ENCODE data around the gene RGS9. TPM values are rescaled to one million over a fixed set of nuclear protein-coding genes. Genes with fewer than 3 reads are reported as not detected.

The RGS9 gene
- total and polyA plus RNA-seq, 2 of the 13 experiments (the other 11 are each of a cell fraction or from before 2014, with no cell fraction given): 0.44 to 0.74 TPM

DNA sequence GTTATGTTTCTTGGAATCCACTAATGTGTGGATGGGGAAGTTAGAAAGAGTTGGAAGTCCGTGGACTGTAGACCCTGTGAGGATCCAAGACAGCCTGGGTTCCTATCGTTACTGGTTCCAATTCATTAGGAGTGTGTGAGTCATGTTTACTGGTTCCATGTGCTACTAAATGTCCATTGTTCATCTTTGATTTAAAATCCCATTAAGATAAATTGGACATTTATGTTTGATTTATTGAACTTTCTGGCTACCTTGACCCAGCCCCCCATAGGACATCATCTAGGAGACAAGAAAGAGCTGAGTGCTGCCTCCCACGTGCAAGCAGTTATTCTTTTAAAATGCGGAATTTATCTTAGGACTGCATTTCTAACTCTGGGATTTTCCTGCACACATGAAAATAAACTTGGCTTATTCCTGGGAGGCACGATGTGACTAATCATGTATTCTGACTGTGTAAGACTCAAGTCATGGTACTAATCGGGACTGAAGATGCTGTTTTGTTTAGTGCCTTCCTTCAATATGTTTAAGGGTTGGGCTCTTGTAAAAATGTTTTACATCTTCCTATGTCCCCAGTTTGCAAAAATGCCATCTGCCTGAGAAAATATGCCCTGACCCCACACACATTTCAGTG, 53.4 kb downstream of the RGS9 start (continued):
- no peak for TF ChIP-seq RCOR2 (CRISPR knock-in tag; IDR thresholded peaks at IDR 0.05)
- no peak for TF ChIP-seq ZNF101 (CRISPR knock-in tag; IDR thresholded peaks at IDR 0.05; ENCODE audit: borderline replicate concordance, low read depth)
- no peak for TF ChIP-seq ZSCAN12 (CRISPR knock-in tag; IDR thresholded peaks at IDR 0.05)
- TF ChIP-seq ZSCAN31 (CRISPR knock-in tag; IDR thresholded peaks at IDR 0.05; ENCODE audit: low read depth): no peak
- TF ChIP-seq, protein P1, sequence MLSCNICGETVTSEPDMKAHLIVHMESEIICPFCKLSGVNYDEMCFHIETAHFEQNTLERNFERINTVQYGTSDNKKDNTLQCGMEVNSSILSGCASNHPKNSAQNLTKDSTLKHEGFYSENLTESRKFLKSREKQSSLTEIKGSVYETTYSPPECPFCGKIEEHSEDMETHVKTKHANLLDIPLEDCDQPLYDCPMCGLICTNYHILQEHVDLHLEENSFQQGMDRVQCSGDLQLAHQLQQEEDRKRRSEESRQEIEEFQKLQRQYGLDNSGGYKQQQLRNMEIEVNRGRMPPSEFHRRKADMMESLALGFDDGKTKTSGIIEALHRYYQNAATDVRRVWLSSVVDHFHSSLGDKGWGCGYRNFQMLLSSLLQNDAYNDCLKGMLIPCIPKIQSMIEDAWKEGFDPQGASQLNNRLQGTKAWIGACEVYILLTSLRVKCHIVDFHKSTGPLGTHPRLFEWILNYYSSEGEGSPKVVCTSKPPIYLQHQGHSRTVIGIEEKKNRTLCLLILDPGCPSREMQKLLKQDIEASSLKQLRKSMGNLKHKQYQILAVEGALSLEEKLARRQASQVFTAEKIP (CRISPR knock-in tag; IDR thresholded peaks at IDR 0.05; ENCODE audit: borderline replicate concordance): no peak
- TF ChIP-seq KDM2A (CRISPR knock-in tag; IDR thresholded peaks at IDR 0.05; ENCODE audit: borderline replicate concordance, low read depth): no peak
- no peak for TF ChIP-seq MYNN (CRISPR knock-in tag; IDR thresholded peaks at IDR 0.05; ENCODE audit: low read depth)

DNA sequence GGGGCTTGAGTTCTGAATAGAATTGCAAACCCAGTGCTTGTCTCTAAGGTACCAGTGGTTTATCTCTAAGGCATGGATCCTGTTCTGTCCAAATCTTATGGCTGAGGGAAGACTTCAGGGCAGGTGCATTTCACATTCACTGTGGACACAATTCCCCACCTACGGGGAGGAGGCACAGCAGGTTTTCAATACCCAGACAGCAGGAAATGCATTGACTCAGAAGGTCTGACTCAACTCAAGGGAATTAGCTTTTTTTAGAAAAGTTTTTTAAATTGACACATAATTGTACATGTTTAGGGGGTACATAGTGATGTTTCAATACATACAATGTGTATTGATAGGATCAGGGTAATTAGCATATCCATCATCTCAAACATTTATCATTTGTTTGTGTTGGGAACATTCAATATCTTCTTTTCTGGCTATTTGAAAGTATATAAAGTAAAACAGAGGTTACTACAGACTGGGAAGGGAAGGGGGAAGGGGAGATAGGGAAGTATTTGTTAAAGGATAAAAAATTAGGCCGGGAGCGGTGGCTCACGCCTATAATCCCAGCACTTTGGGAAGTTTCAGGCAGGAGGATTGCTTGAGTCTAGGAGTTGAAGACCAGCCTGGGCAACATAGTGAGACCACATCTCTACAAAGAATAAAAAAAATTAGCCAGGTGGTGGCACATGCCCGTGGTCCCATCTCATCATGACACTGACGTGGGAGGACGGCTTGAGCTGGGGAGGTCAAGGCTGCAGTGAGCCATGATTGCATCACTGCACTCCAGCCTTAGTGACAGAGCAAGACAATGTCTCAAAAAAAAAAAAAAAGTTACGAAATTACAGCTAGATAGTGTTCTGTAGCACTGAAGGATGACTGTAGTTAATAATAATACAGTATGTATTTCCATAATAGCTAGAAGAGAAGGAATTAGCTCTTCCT, 54.9 kb downstream of the RGS9 start:
- no peak overlapping the region for H2AFZ ChIP-seq (ENCODE audit: low read length)
- CTCF ChIA-PET (ENCODE audit: low intra/inter-chr PET ratio, low total read pairs): no interaction called here
- in situ Hi-C loops (cut with HindIII; ENCODE audit: extremely low pct_ligation_motif_present, low pct_unique_long_range_greater_than_20kb): no loop called here
- BruUV-seq (replicated peaks): no TSS peak
- H3K9me3 ChIP-seq (ENCODE audit: low read length): no peaks in the 10 kb centered on the region
- no peaks in the 10 kb centered on the region for H3K79me2 ChIP-seq (ENCODE audit: insufficient read depth, low read length)
- H3K4me2 ChIP-seq (ENCODE audit: low read depth, low read length): no peak overlapping the region
- H3K4me3 ChIP-seq (replicated peaks in 1 of 3; ENCODE audit: insufficient read depth in 1 of 3, low read depth in 2 of 3, low read length in 3 of 3): no peak overlapping the region
- no peak overlapping the region for H3K27ac ChIP-seq (ENCODE audit: extremely low read length, insufficient read depth, low read length)
- 21% methylated on average over 8 of the region's 8 CpGs for WGBS (ENCODE audit: low lambda C conversion rate)
- no peak overlapping the region for H3K9ac ChIP-seq (ENCODE audit: insufficient read depth, low read depth, low read length)
- intact Hi-C loops (cut with micrococcal nuclease; ENCODE audit: unreplicated experiment): no loop called here
- peak; percentile 20 for DNase-seq (ENCODE audit: low spot score)
- POLR2A ChIA-PET: no interaction called here
- no peaks in the 10 kb centered on the region for H3K36me3 ChIP-seq (replicated peaks in 1 of 2; ENCODE audit: control insufficient read depth in 1 of 2, insufficient read depth in 2 of 2, low read length in 2 of 2)
- H3K27me3 ChIP-seq (ENCODE audit: control insufficient read depth in 1 of 2, insufficient read depth in 2 of 2, low read length in 2 of 2): peaks cover 3 to 15% of the 10 kb centered on the region in 2 experiments; a peak in 4 of 5 replicates
- no peaks in the 10 kb centered on the region for H4K20me1 ChIP-seq (ENCODE audit: insufficient read depth, low read length)
- FAIRE-seq: no peak
- no peak for ATAC-seq
- H3K4me1 ChIP-seq (ENCODE audit: insufficient read depth, low read length): no peaks in the 10 kb centered on the region
- 0 out of 2 replicates have a peak, but pooled peaks have one; percentile 36 for TF ChIP-seq NR2C2 (CRISPR knock-in tag; IDR thresholded peaks at IDR 0.05; ENCODE audit: borderline replicate concordance)
- TF ChIP-seq, protein P2, sequence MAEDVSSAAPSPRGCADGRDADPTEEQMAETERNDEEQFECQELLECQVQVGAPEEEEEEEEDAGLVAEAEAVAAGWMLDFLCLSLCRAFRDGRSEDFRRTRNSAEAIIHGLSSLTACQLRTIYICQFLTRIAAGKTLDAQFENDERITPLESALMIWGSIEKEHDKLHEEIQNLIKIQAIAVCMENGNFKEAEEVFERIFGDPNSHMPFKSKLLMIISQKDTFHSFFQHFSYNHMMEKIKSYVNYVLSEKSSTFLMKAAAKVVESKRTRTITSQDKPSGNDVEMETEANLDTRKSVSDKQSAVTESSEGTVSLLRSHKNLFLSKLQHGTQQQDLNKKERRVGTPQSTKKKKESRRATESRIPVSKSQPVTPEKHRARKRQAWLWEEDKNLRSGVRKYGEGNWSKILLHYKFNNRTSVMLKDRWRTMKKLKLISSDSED (CRISPR knock-in tag; IDR thresholded peaks at IDR 0.05): no peak
- TF ChIP-seq ZNF432 (CRISPR knock-in tag; IDR thresholded peaks at IDR 0.05; ENCODE audit: borderline replicate concordance): no peak
- TF ChIP-seq MAF1 (CRISPR knock-in tag; IDR thresholded peaks at IDR 0.05; ENCODE audit: borderline replicate concordance): no peak
- TF ChIP-seq SNAPC2 (CRISPR knock-in tag; IDR thresholded peaks at IDR 0.05): no peak
- TF ChIP-seq ZNF557 (CRISPR knock-in tag; IDR thresholded peaks at IDR 0.05): no peak
- no peak for TF ChIP-seq ERF (CRISPR knock-in tag; IDR thresholded peaks at IDR 0.05)
- TF ChIP-seq ZNF282 (IDR thresholded peaks at IDR 0.05; ENCODE audit: partially characterized antibody): no peak
- no peak for TF ChIP-seq ZNF234 (CRISPR knock-in tag; conservative IDR thresholded peaks at IDR 0.05)
- no peak for TF ChIP-seq IRF2 (CRISPR knock-in tag; IDR thresholded peaks at IDR 0.05)
- TF ChIP-seq, protein P3, sequence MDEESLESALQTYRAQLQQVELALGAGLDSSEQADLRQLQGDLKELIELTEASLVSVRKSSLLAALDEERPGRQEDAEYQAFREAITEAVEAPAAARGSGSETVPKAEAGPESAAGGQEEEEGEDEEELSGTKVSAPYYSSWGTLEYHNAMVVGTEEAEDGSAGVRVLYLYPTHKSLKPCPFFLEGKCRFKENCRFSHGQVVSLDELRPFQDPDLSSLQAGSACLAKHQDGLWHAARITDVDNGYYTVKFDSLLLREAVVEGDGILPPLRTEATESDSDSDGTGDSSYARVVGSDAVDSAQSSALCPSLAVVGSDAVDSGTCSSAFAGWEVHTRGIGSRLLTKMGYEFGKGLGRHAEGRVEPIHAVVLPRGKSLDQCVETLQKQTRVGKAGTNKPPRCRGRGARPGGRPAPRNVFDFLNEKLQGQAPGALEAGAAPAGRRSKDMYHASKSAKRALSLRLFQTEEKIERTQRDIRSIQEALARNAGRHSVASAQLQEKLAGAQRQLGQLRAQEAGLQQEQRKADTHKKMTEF (CRISPR knock-in tag; IDR thresholded peaks at IDR 0.05): no peak
- TF ChIP-seq ZNF326 (CRISPR knock-in tag; IDR thresholded peaks at IDR 0.05; ENCODE audit: borderline replicate concordance): no peak

Data from HepG2 (cell line).